ENCODE measurements around the gene TREML2.
"Not testable (repeated sequence)": the region's sequence is repeated elsewhere in the genome, so short reads cannot be mapped to it uniquely, and the experiment has no call there.

The TREML2 gene

GRCh38 chr6:41200901-41201763, at the start of gene TREML2:
TREML2 (minus strand) TSS chr6:41201149; CDS start chr6:41201008, 141 bp downstream.
- no peak for DNase-seq (ENCODE audit: low spot score)
- Histone ChIP-seq H3K36me3 (ENCODE audit: low read depth) (no peaks in the 10 kb centered on the region), H3K9me3 (ENCODE audit: severe bottlenecking) (no peaks in the 10 kb centered on the region), H3K27ac (ENCODE audit: poor library complexity, severe bottlenecking) (no peak within 1 kb of the TSS), H3K4me3 (ENCODE audit: severe bottlenecking) (no peak within 1 kb of the TSS), H3K4me1 (ENCODE audit: insufficient read depth, poor library complexity, severe bottlenecking) (no peaks in the 10 kb centered on the region), H3K27me3 (ENCODE audit: insufficient read depth, poor library complexity, severe bottlenecking) (peaks cover 2% of the 10 kb centered on the region)
- TF ChIP-seq CTCF (IDR thresholded peaks at IDR 0.05; ENCODE audit: poor library complexity, severe bottlenecking): no peak
- no peak for ATAC-seq (ENCODE audit: low read depth)

GRCh38 chr6:41247882-41248705, 47.1 kb upstream of the TREML2 start:
- no peak for TF ChIP-seq CTCF (IDR thresholded peaks at IDR 0.05; ENCODE audit: poor library complexity, severe bottlenecking)
- DNase-seq (ENCODE audit: low spot score) (no peak), ATAC-seq (ENCODE audit: low read depth) (no peak)
- Histone ChIP-seq H3K36me3 (ENCODE audit: low read depth) (no peaks in the 10 kb centered on the region), H3K4me3 (ENCODE audit: severe bottlenecking) (no peak overlapping the region), H3K9me3 (ENCODE audit: severe bottlenecking) (no peaks in the 10 kb centered on the region), H3K27ac (ENCODE audit: poor library complexity, severe bottlenecking) (no peak overlapping the region), H3K4me1 (ENCODE audit: insufficient read depth, poor library complexity, severe bottlenecking) (no peaks in the 10 kb centered on the region), H3K27me3 (ENCODE audit: insufficient read depth, poor library complexity, severe bottlenecking) (no peaks in the 10 kb centered on the region)

GRCh38 chr6:41247288-41247865, 46.4 kb upstream of the TREML2 start:
- no peak for ATAC-seq (ENCODE audit: low read depth)
- H3K36me3 ChIP-seq (ENCODE audit: low read depth): no peaks in the 10 kb centered on the region
- TF ChIP-seq CTCF (IDR thresholded peaks at IDR 0.05; ENCODE audit: poor library complexity, severe bottlenecking): no peak

GRCh38 chr6:41246529-41246928, 45.6 kb upstream of the TREML2 start:
- not testable (repeated sequence) for H3K4me3 ChIP-seq (ENCODE audit: severe bottlenecking); H3K9me3 ChIP-seq (ENCODE audit: severe bottlenecking); H3K27ac ChIP-seq (ENCODE audit: poor library complexity, severe bottlenecking); H3K4me1 ChIP-seq (ENCODE audit: insufficient read depth, poor library complexity, severe bottlenecking); DNase-seq (ENCODE audit: low spot score); ATAC-seq (ENCODE audit: low read depth); H3K27me3 ChIP-seq (ENCODE audit: insufficient read depth, poor library complexity, severe bottlenecking); H3K36me3 ChIP-seq (ENCODE audit: low read depth)

More at GRCh38 chr6:41247288-41247865, 46.4 kb upstream of the TREML2 start:
- DNase-seq (ENCODE audit: low spot score): no peak
- no peaks in the 10 kb centered on the region for H3K9me3 ChIP-seq (ENCODE audit: severe bottlenecking)
- no peaks in the 10 kb centered on the region for H3K27me3 ChIP-seq (ENCODE audit: insufficient read depth, poor library complexity, severe bottlenecking)
- no peak overlapping the region for H3K27ac ChIP-seq (ENCODE audit: poor library complexity, severe bottlenecking)
- H3K4me1 ChIP-seq (ENCODE audit: insufficient read depth, poor library complexity, severe bottlenecking): no peaks in the 10 kb centered on the region
- no peak overlapping the region for H3K4me3 ChIP-seq (ENCODE audit: severe bottlenecking)

- Histone ChIP-seq H3K4me1 (ENCODE audit: insufficient read depth, poor library complexity, severe bottlenecking) (no peaks in the 10 kb centered on the region), H3K27ac (ENCODE audit: poor library complexity, severe bottlenecking) (no peak overlapping the region), H3K36me3 (ENCODE audit: low read depth) (no peaks in the 10 kb centered on the region), H3K4me3 (ENCODE audit: severe bottlenecking) (no peak overlapping the region), H3K9me3 (ENCODE audit: severe bottlenecking) (no peaks in the 10 kb centered on the region), H3K27me3 (ENCODE audit: insufficient read depth, poor library complexity, severe bottlenecking) (peaks cover 59% of the 10 kb centered on the region)
- no peak for DNase-seq (ENCODE audit: low spot score)
- TF ChIP-seq CTCF (IDR thresholded peaks at IDR 0.05; ENCODE audit: poor library complexity, severe bottlenecking): no peak
- no peak for ATAC-seq (ENCODE audit: low read depth)
These were observed 38.7 kb upstream of the TREML2 start for GRCh38 chr6:41239467-41240159.
